Kidney epithelial cell (primary cell): ENCODE data around the gene EPHA4. TPM values are rescaled to one million over a fixed set of nuclear protein-coding genes. Genes with fewer than 3 reads are reported as not detected.

Experiments
- DNase-seq: peaks from one replicate; pipeline ENCODE4 v3.0.0-alpha.2; 2010; ENCODE audit warnings: low read depth
- H3K27me3 ChIP-seq: 2 replicates; pipeline ENCODE4 v1.6.0; 2011; ENCODE audit warnings: low read length; ENCODE audit not compliant: control insufficient read depth, insufficient read depth
- H3K36me3 ChIP-seq: 2 replicates; pipeline ENCODE4 v1.5.1; 2011; ENCODE audit warnings: low read length; ENCODE audit not compliant: control insufficient read depth, insufficient read depth
- H3K4me3 ChIP-seq: 2 replicates; pipeline ENCODE4 v1.5.1; 2011; ENCODE audit warnings: low read depth, mild to moderate bottlenecking, control low read depth, low read length
- CTCF ChIP-seq: IDR thresholded peaks from 2 replicates; pipeline ENCODE4 v1.5.1; 2011; ENCODE audit warnings: mild to moderate bottlenecking, moderate library complexity, low read length, control low read depth, inconsistent platforms; ENCODE audit not compliant: insufficient read depth, poor library complexity, severe bottlenecking
- total RNA-seq: library from RNA; depleted of rRNA; stranded (reverse); fragments of >200 nt; gene quantifications from 2 replicates; pipeline ENCODE4 v1.2.3, GENCODE V29; 2015

The EPHA4 gene
- total RNA-seq, 1 donor from 2014 or later = 6.6 TPM

- H3K4me3 ChIP-seq = no peak overlapping the region
- H3K27me3 ChIP-seq = no peaks in the 10 kb centered on the region
- no peaks in the 10 kb centered on the region for H3K36me3 ChIP-seq
- TF ChIP-seq CTCF = no peak
- DNase-seq = no peak
Observed at GRCh38 chr2:221465776-221466175, 106.3 kb downstream of the EPHA4 start.

GRCh38 chr2:221464971-221465370, 107.1 kb downstream of the EPHA4 start:
- no peak overlapping the region for H3K4me3 ChIP-seq
- no peaks in the 10 kb centered on the region for H3K27me3 ChIP-seq
- TF ChIP-seq CTCF = no peak
- no peaks in the 10 kb centered on the region for H3K36me3 ChIP-seq
- DNase-seq = no peak

DNA sequence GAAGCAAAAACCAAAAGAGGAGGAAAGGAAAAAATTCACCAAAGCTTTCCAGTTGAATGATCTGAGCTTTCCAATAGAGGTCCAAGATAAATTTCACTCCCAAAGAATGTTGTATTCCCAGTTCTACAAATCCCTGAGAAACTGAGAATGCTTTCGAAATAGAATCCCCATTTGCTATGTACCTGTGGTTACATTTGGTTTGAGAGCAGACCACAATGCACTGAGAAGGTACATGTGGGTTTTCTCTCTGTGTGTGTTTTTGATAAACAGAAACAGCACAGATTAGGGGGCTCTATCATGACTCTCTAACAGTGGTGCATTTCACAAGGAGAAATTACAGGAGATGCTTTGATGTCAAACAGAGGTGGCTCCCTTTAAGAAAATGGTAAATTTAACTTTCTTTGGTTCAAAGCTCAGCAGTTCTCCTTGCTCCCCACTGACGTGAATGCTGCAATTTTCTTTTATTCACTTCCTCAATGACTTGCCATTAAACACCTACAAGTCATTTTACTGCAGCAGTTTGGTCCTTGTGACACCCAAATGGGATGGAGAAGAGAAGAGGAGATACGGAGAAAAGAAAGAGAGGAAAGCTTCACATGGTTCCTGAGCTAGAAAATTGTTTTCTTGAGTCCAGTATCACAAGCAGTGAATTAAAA, 108.7 kb downstream of the EPHA4 start:
- TF ChIP-seq CTCF = no peak
- no peak for DNase-seq

GRCh38 chr2:221461901-221462300, 110.2 kb downstream of the EPHA4 start:
- Histone ChIP-seq H3K4me3 (no peak overlapping the region), H3K27me3 (no peaks in the 10 kb centered on the region), H3K36me3 (no peaks in the 10 kb centered on the region)
- TF ChIP-seq CTCF = no peak
- no peak for DNase-seq

More for the DNA sequence above, 108.7 kb downstream of the EPHA4 start:
- Histone ChIP-seq H3K36me3 (no peaks in the 10 kb centered on the region), H3K27me3 (no peaks in the 10 kb centered on the region), H3K4me3 (no peak overlapping the region)

GRCh38 chr2:221460136-221460535, 112.0 kb downstream of the EPHA4 start:
- no peak for DNase-seq
- Histone ChIP-seq H3K4me3 (no peak overlapping the region), H3K36me3 (no peaks in the 10 kb centered on the region), H3K27me3 (no peaks in the 10 kb centered on the region)
- TF ChIP-seq CTCF = no peak

- H3K27me3 ChIP-seq = no peaks in the 10 kb centered on the region
- no peak for TF ChIP-seq CTCF
- H3K36me3 ChIP-seq = no peaks in the 10 kb centered on the region
- DNase-seq = no peak
- H3K4me3 ChIP-seq = no peak overlapping the region
Observed at GRCh38 chr2:221458578-221458977, 113.5 kb downstream of the EPHA4 start.
